Thoracic aorta (tissue), 2 donors: ENCODE results near the gene FAM83D. TPM values are rescaled to one million over a fixed set of nuclear protein-coding genes. Genes with fewer than 3 reads are reported as not detected.

Source experiments
- ATAC-seq: fragments of 150-250 bp; one replicate; pipeline ENCODE4 v1.8.0; 2017; ENCODE audit warnings: low read depth; ENCODE audit not compliant: insufficient number of reproducible peaks, low FRiP score
- DNase-seq: peaks from one replicate; pipeline ENCODE4 v3.0.0-alpha.2; 2020; ENCODE audit warnings: low spot score
- H3K27ac ChIP-seq, 2 donors: fragments of 200-600 bp; sonication (generic); 1 replicate in 1 of 2; 2 replicates in 1 of 2; pipeline ENCODE4 v1.5.1; 2016; ENCODE audit warnings: mild to moderate bottlenecking in 2 of 2, moderate library complexity in 2 of 2
- H3K27me3 ChIP-seq: fragments of 200-600 bp; sonication (generic); replicated peaks from 2 replicates; pipeline ENCODE4 v1.6.0; 2016; ENCODE audit warnings: mild to moderate bottlenecking; ENCODE audit not compliant: insufficient read depth
- H3K36me3 ChIP-seq: fragments of 200-600 bp; sonication (generic); one replicate; pipeline ENCODE4 v1.5.1; 2016
- H3K4me1 ChIP-seq, 2 donors: fragments of 200-600 bp; sonication (generic); 1 replicate in 1 of 2; 2 replicates in 1 of 2; pipeline versions ENCODE4 v1.5.1 to v1.6.0; 2016; ENCODE audit warnings: low read depth in 2 of 2, mild to moderate bottlenecking in 1 of 2; ENCODE audit not compliant: control insufficient read depth in 1 of 2
- H3K4me3 ChIP-seq: fragments of 200-600 bp; sonication (generic); 2 replicates; pipeline ENCODE4 v1.5.1; 2016; ENCODE audit warnings: mild to moderate bottlenecking
- H3K9me3 ChIP-seq: fragments of 200-600 bp; sonication (generic); 2 replicates; pipeline ENCODE4 v1.5.1; 2016
- total RNA-seq, 2 donors: library from RNA; depleted of rRNA; stranded (reverse); fragments of >200 nt; gene quantifications; one replicate each; pipeline versions ENCODE4 v1.1.0 to v1.2.3, GENCODE V29; 2016
- TF ChIP-seq, protein P1 (sequence below): fragments of 200-600 bp; sonication (generic); IDR thresholded peaks from one replicate; pipeline ENCODE4 v1.5.1; 2019; ENCODE audit warnings: antibody characterized with exemption

The FAM83D gene
- total RNA-seq, 2 donors from 2014 or later, result 5.7 to 6.6 TPM

DNA sequence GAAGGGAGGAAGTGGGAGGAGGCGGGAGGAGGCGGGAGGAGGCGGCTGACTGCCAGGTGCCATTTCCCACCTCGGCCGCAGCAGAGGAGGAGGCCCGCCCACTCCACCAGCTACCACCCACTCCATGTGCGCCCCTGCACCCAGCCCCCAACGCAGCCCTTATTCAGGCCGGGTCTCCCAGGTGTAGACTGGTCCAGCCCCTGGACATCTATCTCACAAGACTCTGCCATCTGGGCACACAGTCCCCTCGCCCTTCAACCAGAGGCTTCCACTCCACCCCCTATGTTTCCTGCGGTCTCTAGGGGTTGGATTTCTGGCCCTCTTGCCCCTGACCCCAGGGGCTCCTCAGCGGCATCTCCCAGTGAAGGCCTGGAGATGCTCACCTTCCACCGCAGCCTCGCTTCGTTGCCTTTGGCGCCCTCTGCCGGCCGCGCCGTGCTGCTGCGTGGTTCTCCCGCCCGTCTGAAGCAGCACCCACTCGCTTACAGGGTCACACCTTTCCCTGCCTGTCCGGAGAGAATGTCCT lies 32.6 kb upstream of the FAM83D start:
- Histone ChIP-seq H3K27me3 (no peaks in the 10 kb centered on the region), H3K9me3 (no peaks in the 10 kb centered on the region), H3K36me3 (no peaks in the 10 kb centered on the region), H3K27ac (no peak overlapping the region), H3K4me3 (no peak overlapping the region), H3K4me1 (no peaks in the 10 kb centered on the region)
- DNase-seq (no peak), ATAC-seq (no peak)
- TF ChIP-seq, protein P1, sequence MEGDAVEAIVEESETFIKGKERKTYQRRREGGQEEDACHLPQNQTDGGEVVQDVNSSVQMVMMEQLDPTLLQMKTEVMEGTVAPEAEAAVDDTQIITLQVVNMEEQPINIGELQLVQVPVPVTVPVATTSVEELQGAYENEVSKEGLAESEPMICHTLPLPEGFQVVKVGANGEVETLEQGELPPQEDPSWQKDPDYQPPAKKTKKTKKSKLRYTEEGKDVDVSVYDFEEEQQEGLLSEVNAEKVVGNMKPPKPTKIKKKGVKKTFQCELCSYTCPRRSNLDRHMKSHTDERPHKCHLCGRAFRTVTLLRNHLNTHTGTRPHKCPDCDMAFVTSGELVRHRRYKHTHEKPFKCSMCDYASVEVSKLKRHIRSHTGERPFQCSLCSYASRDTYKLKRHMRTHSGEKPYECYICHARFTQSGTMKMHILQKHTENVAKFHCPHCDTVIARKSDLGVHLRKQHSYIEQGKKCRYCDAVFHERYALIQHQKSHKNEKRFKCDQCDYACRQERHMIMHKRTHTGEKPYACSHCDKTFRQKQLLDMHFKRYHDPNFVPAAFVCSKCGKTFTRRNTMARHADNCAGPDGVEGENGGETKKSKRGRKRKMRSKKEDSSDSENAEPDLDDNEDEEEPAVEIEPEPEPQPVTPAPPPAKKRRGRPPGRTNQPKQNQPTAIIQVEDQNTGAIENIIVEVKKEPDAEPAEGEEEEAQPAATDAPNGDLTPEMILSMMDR, result peak; percentile 88

DNA sequence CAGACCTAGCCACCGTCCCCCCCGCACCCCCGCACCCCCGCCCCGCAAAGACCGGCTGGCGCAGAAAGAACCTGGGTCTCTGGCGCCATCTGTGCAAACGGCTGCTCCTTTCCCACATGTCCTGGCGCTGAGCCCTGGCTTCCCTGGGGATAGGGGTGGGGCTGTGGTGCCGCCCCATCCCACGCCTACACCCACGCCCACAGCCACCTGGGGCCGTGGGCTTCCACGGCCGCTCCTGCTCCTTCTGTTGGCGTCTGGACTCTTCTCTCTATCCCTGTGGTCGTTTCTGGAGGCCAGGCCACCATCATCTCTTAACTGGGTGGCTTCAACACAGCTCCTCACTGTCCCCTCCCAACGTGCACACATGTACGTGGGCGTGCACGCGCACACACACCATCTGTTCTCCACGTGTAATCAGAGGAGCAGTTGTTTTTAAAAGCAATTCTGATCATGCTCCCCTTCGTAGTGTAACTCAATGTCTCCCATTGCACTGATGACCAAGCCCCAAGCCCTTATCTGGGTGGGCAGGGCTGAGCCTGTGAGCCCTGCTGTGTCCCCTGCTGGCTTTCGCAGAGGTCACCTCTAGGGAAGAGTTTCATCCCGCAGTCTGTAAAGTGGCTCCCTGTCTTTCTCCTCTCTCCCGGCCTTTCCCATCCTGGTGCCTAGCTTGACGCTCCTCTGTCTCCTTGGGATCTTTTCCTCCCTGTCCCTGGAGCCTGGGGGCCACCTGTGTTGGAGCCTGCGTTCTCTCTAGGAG lies 31.9 kb upstream of the FAM83D start:
- no peak for ATAC-seq
- H3K27me3 ChIP-seq, result no peaks in the 10 kb centered on the region

DNA sequence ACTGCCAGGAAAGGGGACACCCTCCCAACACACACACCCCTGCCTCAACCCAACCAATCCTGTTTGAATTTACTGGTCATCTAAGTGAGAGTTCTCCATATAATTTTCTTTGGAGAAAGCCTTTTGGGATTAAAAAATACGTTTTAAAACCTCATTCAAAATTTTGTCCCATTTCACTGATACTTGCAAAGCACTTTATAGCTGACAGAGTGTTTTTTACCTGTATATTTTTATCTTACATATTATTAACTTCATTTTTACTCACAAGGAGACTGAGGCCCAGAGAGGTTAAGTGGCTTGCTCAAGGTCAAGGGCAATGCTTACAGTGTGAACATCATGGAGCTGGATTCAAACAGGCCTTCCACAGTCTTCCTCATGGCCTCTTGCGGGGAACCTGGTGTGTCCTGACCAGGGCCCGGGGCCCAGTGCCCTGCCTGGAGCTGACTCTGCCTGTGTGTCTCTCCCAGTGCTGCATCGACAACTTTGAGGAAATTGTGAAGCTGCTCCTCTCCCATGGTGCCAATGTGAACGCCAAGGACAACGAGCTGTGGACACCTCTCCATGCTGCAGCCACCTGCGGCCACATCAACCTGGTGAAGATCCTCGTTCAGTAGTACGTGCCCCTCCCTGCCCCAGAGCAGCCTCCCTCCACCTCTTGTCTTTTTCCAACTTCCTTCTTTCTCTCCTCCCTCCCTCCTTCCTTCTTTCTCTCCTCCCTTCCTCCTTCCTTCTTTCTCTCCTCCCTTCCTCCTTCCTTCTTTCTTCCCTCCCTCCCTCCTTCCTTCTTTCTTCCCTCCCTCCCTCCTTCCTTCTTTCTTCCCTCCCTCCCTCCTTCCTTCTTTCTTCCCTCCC lies 30.9 kb upstream of the FAM83D start:
- TF ChIP-seq, protein P1, result no peak
- no peaks in the 10 kb centered on the region for H3K36me3 ChIP-seq
- no peak overlapping the region for H3K27ac ChIP-seq

More for the DNA sequence above, 31.9 kb upstream of the FAM83D start:
- no peak for DNase-seq
- Histone ChIP-seq H3K9me3 (no peaks in the 10 kb centered on the region), H3K27ac (no peak overlapping the region), H3K36me3 (no peaks in the 10 kb centered on the region), H3K4me1 (no peaks in the 10 kb centered on the region), H3K4me3 (no peak overlapping the region)
- TF ChIP-seq, protein P1, result no peak

DNA sequence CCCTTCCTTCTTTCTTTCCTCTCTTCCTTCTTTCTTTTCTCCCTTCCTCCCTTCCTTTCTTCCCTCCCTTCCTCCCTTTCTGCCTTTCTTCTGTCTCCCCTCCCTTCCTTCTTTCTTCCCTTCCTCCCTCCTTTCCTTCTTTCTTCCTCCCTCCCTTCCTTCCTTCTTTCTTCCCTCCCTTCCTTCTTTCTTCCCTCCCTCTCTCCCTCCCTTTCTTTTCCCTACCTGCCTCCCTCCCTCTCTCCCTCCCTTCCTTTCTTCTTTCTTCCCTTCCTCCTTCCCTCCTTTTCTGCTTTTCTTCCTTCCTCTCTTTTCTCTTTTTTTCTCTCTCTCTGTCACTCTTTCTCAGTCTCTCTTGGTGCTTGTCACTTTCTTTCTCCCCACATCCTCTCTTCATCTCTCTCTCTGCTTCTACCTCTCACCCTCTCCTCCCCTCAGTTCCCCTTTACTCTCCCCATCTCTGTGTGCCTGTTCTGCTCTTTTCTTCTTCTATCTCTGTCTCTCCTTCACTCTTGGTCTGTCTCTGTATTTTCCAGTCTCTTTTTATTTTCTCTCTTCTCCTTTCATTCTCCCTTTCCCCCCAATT lies 30.1 kb upstream of the FAM83D start:
- ATAC-seq, result no peak
- no peak overlapping the region for H3K27ac ChIP-seq
- H3K36me3 ChIP-seq, result no peaks in the 10 kb centered on the region
- no peak overlapping the region for H3K4me3 ChIP-seq
- H3K4me1 ChIP-seq, result no peaks in the 10 kb centered on the region
- DNase-seq, result no peak
- H3K27me3 ChIP-seq, result no peaks in the 10 kb centered on the region
- no peaks in the 10 kb centered on the region for H3K9me3 ChIP-seq
- TF ChIP-seq, protein P1, result no peak

More for the DNA sequence above, 30.9 kb upstream of the FAM83D start:
- Histone ChIP-seq H3K9me3 (no peaks in the 10 kb centered on the region), H3K4me1 (no peaks in the 10 kb centered on the region), H3K4me3 (no peak overlapping the region), H3K27me3 (no peaks in the 10 kb centered on the region)
- no peak for DNase-seq
- ATAC-seq, result no peak

DNA sequence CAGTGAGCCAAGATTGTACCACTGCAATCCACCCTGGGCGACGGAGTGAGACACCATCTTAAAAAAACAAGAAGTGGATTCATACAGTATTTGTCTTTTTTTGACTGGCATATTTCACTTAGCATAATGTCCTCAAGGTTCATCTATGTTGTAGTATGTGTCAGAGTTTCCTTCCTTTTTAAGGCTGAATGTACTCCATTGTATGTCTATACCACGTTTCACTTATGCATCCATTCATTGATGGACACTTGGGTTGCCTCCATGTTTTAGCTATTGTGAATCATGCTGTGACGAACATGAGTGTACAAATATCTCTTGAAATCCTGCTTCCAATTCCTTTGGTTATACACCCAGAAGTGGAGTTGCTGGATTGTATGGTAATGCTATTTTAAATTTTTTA lies 28.9 kb upstream of the FAM83D start:
- Histone ChIP-seq H3K9me3 (no peaks in the 10 kb centered on the region), H3K27ac (no peak overlapping the region), H3K27me3 (no peaks in the 10 kb centered on the region), H3K4me3 (no peak overlapping the region), H3K4me1 (no peaks in the 10 kb centered on the region), H3K36me3 (no peaks in the 10 kb centered on the region)
- TF ChIP-seq, protein P1, result no peak
- ATAC-seq (no peak), DNase-seq (no peak)
